HG02938 (cell line): Measurements from ENCODE around the gene MROH8.
"Not testable (repeated sequence)": the region's sequence is repeated elsewhere in the genome, so short reads cannot be mapped to it uniquely, and the experiment has no call there.

ENCODE experiments used
- ATAC-seq: cut with Tn5 transposase; IDR thresholded peaks from one replicate; pipeline ENCODE4 v1.9.1; 2021; ENCODE audit warnings: mild to moderate bottlenecking, moderate library complexity; ENCODE audit not compliant: unreplicated experiment

The MROH8 gene

DNA sequence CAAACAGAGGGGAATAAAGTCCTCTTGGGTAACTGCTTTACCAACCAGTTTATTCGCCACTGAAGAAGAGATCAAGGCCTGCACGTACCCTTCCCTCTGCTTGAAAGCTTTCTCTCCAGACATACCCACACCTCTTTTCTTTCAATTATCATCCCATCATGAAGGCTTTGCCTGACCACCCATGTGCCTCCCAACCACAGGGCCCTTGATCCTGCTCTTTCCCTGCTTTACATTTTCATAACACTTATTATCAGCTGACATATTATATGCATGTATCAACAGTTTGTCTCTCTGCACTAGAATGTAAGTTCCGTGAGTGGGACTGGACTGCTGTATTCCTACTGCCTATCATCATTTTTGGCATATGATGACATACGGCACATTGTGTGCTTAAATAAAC, 21.1 kb downstream of the MROH8 start:
- no peak for ATAC-seq

DNA sequence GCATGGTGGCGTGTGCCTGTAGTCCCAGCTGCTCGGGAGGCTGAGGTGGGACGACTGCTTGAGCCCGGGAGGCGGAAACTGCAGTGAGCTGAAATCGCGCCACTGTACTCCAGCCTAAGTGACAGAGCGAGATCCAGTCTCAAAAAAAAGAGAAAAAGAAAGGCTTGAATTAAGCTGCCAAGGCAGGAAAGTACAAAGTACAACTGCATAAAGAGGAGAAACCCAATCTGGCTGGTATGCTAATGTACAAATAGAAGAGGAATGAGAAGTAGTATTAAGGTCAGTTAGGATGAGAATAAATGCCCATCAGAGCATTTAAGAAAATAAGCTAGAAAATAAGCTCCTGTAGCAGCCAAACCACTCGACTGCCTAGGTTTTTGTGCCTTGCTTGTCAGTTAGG, 23.4 kb downstream of the MROH8 start:
- ATAC-seq, result no peak

DNA sequence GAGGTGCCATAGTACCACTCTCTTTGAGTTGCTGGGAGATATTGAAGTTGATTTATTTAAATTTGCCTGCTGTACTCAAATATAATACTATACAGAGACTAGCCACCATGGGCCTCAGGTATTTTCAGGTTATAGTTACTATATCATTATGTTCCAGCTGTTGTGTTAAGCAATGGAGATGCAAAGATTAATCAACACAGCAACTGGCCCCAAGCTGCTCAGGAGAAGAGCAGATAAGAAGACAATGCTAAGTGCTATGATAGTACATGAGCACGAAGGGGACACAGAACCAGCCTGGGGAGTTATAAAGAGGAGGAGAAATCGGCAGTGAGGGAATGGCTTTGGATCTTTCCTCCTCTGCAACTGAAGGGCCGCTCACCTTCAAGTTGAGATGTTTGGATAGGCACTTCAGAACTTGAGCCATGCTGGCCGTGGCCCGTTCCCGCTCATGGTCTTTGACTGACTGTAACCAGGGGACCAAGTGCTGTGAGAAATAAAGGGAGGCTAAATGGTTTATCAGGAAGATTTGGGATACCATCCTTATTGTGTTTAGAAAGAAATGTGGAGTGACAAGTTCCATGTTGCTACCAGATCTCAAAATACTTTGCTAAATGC, 24.6 kb downstream of the MROH8 start:
- no peak for ATAC-seq

DNA sequence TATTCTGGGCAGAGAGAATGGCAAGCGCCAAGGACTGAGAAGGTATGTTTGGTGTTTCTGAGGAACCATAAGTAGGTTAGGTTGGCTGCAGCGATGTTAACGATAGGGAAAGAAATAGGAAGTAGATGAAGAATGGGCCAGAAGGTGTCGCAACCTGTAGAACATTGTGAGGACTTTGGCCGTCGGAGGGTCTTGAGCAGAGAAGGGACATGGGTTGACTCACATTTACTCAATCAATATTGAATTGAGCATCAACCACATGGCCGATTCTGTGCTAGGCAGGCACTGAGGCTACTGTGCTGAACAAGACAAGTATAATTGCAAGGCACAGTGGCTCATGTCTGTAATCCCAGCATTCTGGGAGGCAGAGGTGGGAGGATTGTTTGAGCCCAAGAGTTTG, 27.1 kb downstream of the MROH8 start:
- ATAC-seq, result no peak

DNA sequence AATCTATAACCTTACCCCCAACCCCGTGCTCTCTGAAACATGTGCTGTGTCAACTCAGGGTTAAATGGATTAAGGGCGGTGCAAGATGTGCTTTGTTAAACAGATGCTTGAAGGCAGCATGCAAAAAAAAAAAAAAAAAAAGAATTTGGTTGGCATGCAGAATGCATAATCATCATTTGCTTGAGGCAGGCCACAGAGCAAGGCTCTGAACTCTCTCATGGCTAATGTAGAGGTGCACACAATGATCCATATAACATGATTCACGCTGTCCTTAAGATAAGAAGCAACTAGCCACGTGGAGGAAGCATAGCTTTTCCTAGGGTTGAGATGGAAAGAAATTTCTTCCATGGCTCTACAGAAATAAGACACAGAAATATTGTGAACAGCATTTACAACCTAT, 27.8 kb downstream of the MROH8 start:
- no peak for ATAC-seq

DNA sequence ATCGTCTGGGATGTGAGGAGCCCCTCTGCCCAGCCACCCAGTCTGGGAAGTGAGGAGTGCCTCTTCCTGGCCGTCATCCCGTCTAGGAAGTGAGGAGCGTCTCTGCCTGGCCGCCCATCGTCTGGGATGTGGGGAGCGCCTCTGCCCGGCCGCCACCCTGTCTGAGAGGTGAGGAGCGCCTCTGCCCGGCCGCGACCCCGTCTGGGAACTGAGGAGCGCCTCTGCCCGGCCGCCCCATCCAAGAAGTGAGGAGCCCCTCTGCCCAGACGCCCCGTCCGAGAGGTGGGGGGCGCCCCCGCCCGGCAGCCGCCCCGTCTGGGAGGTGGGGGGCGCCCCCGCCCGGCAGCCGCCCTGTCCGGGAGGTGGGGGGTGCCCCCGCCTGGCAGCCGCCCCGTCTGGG, 28.5 kb downstream of the MROH8 start:
- not testable (repeated sequence) for ATAC-seq

DNA sequence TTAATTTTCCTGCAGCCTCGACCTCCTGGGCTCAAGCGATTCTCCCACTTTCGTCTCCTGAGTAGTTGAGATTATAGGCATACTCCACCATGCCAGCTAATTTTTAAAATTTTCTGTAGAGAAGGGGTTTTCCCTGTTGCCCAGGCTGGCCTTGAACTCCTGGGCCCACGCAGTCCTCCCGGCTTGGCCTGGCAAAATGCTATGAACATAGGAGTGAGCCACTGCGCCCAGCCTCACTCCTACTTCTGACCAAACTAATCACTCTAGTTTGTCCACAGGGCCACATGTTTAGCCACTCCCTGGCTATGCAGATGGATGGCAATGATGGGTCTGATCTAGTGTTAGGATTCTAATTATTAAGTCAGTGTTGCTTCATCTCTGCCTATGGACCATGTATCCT, 32.1 kb downstream of the MROH8 start:
- no peak for ATAC-seq

DNA sequence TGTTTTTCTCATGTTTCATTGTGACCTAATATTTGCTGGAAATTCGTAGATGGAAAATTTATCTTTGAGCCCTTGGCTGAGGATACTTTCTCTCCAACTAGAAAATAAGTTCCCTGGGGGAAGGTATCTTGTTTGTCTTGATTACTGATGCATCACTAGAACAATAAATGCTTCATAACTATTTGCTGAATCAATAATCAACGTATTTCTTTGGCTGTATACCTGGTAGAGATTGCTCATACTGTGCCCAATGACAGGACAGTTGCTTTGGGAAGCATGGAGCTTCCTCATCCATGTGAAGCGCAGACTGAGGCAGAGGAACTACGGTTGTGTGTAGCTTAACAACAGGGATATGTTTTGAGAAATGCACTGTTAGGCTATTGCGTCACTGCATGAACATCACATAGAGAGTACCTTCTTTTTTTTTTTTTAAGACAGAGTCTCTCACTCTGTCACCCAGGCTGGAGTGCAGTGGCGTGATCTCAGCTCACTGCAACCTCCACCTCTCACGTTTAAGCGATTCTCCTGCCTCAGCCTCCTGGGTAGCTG, 34.4 kb downstream of the MROH8 start:
- no peak for ATAC-seq

DNA sequence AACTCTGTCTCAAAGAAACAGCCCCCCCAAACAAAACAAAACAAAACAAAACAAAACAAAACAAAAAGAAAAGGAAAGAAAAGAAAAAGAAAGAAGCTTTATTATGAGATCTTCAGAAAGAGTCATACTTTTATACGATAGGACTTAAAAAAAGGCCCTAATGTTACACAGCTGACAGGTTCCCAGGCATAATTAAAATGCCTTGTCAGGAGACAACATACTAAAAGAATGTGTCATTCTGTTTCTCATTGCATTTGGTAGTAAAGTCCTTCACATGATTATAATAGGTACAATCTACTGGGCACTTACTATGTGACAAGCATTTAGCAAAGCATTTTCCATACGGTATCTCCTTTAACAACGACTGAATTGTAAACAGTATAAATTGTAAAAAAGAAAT, 36.6 kb downstream of the MROH8 start:
- ATAC-seq, result no peak

DNA sequence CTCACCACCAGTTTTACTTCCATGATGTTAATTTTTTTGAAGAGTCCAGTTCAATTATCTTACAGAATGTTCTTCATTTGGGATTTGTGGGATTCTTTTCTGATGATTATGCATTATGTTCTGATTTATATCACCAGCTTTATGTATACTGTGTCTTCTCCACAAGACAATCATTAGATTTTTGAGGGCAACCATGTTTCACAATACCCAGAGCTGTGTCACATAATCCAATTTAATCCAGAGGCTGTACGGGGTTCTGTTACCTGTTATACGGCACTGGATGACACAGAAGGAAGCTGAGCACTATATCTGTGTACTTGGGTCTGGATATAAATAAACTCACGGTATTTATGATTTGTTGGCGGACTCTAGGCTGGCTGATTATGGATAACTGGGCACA, 41.8 kb downstream of the MROH8 start:
- ATAC-seq, result no peak

DNA sequence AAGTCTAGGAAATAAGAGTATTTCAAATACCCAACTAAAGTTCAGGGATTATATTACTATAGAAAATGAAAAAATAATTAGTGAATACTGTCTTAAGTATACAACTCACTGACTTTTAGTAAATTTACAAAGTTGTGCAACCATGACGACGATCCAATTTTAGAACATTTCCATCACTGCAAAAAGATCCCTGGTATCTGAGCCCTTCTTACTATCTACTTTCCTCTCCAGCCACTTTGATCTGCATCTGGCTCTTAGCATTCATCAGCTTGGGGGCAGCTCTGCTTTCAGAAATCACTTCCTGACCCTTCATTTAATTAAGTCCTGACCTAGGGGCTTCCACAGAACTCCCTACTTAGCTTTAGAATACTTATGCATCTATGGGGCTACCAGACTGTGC, 45.4 kb downstream of the MROH8 start:
- ATAC-seq, result no peak

DNA sequence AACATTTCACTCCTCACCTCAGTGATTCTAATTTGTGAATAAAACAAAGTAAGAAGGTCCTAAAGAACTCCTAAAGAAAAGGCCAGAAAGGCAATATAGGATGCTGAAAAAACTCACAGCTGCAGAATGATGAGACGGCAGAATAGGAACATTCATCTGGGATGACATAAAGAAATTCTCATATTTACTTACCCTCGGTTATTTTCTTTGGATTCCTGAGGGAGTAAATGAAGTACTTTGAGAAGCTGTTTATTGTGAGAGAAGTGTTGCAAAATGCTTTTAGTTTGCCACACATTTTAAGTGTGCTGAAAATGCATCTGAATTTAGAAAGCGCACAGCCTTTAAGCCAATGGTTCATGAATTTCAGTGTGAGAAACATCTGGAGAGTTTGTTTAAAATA, 47.9 kb downstream of the MROH8 start:
- no peak for ATAC-seq

DNA sequence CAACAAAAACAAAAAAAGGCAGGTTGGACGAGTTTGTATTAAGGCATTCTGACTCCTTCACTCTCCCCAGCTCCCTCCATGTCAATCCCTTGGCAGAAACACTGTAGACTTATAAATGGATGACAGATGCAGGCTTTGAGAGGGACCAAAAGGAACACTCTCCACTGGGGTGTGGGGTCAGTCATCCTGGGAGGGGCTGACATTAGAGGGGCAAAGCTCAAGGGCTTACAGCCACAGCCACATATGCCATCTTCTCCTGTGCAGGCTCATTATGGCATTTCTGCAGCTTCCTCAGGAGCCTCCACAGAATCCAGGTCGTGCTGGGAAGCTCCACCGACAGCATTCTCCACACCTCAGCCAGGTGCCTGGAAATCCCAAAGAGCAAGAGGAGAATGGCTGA, 50.5 kb downstream of the MROH8 start:
- ATAC-seq, result no peak

DNA sequence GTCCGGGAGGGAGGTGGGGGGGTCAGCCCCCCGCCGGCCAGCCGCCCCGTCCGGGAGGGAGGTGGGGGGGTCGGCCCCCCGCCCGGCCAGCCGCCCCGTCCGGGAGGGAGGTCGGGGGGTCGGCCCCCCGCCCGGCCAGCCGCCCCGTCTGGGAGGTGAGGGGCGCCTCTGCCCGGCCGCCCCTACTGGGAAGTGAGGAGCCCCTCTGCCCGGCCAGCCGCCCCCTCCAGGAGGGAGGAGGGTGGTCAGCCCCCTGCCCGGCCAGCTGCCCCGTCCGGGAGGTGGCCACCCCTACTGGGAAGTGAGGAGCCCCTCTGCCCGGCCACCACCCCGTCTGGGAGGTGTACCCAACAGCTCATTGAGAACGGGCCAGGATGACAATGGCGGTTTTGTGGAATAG, 53.1 kb downstream of the MROH8 start:
- ATAC-seq, result not testable (repeated sequence)

DNA sequence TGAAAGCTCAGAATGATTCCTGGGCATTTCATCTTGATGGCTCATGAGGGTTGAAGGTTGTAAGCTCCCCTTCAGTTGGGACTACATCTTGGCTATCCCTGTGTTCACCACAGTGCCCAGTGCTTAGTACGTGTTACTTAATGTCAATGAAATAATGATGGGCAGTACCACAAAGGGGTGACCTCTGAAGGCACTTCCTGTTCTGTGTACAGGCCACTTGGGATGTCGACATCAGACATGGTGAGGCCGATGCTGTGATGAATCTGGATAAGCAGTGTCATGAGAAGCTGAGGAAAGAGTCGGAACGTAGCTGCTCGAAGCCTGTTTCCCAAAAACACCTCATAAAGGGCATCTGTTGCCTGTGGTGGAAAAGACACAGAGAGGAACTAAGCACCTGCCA, 55.9 kb downstream of the MROH8 start:
- ATAC-seq, result no peak

DNA sequence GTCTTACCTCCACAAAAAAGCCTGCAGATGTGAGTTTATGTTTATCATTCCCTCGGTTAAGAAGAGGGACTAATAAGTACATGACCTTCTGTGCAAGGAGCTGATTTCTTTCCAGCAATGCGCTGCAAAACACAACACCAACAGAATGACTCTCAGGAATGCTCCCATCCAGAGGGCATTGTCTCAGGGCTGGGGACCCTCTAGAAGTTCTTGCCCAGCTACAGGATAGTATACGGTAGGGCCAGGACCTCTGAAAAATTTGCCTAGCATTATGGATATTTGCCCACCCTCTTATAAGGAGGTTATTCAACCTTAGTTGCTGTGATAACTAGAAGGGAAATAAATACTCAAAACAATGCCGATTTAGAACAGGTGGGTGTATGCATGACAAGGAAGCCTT, 58.9 kb downstream of the MROH8 start:
- no peak for ATAC-seq

DNA sequence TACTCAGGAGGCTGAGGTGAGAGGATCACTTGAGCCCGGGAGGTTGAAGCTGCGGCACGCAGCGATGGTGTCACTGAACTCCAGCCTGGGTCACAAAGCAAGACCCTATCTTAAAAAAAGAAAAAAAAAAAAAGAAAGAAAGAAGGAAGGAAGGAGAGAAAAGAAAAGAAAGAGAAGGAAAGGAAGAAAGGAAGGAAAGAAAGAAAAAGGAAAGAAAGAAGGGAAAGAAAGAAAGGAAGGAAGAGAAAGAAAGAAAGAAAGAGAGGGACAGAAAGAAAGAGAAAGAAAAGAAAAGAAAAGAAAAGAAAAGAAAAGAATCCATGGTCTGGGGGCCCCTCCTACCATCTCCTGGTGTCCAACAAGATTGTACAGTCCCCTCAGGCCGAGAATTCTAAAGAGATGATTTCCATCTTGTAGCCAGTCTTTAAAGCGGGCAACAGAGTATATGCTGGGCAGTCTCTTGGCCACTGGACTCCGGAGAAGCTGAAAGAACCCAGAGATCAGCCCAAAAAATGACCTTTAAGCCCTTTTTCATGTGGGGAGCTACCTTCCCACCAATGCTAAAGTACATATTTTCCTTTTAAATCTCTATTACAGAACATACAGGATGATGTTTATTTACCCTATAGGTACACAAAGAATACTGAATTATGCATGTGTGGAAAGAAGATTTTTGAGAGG, 59.9 kb downstream of the MROH8 start:
- ATAC-seq, result no peak

DNA sequence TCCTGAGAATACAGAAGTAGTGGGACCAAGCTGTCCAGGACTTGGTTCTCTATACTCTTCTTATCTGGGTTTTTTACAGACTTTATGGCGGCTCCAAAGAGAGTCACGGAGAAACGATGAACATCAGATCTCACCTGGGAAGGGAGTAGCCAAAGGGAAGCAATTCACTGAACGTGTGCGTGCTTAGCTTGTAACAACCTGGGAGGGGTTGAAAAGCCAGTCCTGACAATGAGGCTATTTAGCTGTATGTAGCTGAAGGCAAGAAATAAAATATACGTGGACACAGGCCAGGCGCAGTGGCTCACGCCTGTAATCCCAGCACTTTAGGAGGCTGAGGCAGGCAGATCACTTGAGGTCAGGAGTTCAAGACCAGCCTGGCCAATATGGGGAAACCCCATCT, 65.3 kb downstream of the MROH8 start:
- no peak for ATAC-seq

DNA sequence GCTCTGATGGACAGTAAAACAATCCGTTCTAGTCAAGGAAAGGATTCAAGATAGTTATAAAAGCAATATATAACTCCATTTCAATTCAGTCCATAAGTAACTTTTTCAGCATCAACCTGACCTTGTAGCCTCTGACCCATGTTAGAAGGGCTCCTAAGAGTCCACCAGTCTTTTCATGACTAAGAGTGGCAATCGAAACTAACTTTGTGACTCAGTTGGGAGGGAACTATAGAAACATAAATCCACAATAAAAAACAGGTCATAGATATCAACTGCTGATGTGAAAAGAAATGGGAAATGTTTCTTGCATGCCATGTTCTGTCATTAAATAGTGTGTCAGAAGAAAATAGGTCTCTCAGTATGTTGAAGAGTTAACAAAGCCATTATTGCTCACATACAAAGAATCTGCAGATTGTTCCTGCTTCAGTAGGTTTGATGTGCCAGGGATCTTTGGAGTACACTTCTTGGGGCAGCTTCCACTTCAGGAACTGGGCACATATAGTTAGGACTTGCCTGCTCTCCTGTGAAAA, 67.4 kb downstream of the MROH8 start:
- ATAC-seq, result no peak

DNA sequence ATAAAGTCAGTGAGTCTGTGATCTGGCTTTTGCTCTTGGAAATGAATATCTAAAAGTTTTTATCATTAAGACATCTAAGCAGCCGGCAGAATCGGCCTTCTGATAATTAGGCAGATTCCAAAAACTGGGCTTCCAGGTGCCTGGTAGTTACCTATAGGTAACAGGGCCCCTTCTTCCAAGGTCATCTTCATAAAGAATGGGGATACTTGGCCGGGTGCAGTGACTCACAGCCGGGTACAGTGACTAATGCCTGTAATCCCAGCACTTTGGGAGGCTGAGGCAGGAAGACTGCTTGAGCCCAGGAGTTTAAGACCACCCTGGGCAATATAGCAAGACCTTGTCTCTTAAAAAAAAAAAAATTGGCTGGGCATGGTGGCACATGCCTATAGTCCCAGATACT, 70.7 kb downstream of the MROH8 start:
- ATAC-seq, result no peak

DNA sequence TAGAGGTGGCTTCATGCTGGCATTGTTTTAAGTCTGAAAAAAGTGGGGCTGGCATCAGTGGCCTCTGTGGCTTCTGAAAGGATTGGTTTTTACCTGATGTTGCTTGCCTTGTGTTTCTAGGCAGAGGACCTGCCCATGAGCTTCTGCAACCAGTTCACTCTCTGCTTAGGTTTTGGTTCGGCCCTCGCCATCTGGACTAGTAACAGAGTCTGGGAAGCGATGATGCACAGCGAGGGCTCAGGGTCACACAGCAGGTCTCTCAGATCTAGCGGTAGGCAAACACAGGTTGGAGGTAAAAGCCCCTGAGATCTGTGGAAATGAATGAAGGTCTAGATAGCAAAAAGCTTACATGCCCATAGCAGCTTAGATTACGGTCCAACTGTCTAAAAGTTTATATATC, 76.8 kb downstream of the MROH8 start:
- no peak for ATAC-seq

DNA sequence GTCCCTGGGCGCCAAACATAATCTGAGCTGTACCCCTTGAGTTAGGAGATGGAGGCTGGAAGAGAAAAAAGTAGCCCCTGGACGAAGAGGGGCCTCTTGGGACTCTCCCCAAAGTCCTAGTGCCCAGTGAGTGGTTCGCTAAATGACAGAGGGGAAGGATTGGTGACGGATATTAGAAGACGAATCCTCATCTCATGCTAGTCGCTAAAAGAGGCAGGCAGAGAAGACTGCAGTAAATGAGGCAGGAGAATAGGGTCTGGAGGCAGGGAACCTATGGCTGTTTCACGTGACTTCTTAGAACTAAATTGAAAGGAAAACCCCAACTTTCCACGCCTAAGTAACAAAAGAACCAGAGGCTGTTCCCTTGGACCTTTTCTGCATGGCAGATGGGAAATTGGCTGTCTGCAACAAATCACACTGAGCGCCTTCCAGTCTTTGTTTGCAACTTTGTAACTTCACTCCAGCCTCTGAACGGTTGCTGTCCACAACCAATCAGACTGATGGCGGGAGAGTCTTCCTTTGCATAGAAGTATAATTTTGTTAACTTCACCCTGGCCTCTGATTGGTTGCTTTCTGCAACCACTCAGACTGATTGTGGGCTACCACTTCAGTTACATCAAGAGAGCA, 82.8 kb downstream of the MROH8 start:
- no peak for ATAC-seq
